K562 (cell line): ENCODE results near the gene EXOSC9. TPM values are rescaled to one million over a fixed set of nuclear protein-coding genes. Genes with fewer than 3 reads are reported as not detected.

Experiments
- ATF1 ChIP-seq, 2 experiments: fragments of 450-650 bp in 1 of 2; IDR thresholded peaks; 2 replicates each; pipeline ENCODE4 v1.6.1; 2016; ENCODE audit warnings: missing compliant biosample characterization in 1 of 2, missing genetic modification characterization in 1 of 2
- CEBPB ChIP-seq: fragments of 450-650 bp; IDR thresholded peaks from 2 replicates; pipeline ENCODE4 v1.6.1; 2016; ENCODE audit warnings: missing genetic modification characterization, missing compliant biosample characterization
- CREB1 ChIP-seq, 2 experiments: sonication (generic) in 1 of 2; formaldehyde crosslinking in 1 of 2; IDR thresholded peaks; 2 replicates each; pipeline versions ENCODE4 v1.6.1 to v1.8.0; 2012 to 2022; ENCODE audit warnings: inconsistent platforms in 1 of 2, mild to moderate bottlenecking in 1 of 2, missing genetic modification reagents in 1 of 2, moderate library complexity in 1 of 2
- CREM ChIP-seq: IDR thresholded peaks from 2 replicates; pipeline ENCODE4 v1.6.1; 2014; ENCODE audit warnings: antibody characterized with exemption, low read depth
- NFRKB ChIP-seq: fragments of 450-650 bp; IDR thresholded peaks from 2 replicates; pipeline ENCODE4 v1.6.1; 2016; ENCODE audit warnings: low read depth
- POLR2A ChIP-seq: fragments of 450-650 bp; conservative IDR thresholded peaks from 2 replicates; pipeline ENCODE4 v1.6.1; 2016
- POLR2AphosphoS5 ChIP-seq: IDR thresholded peaks from 2 replicates; pipeline ENCODE4 v1.6.1; 2011; ENCODE audit warnings: mild to moderate bottlenecking, low read depth, low read length, moderate library complexity; ENCODE audit not compliant: control insufficient read depth, insufficient read depth
- TEAD1 ChIP-seq, 2 experiments: fragments of 450-650 bp in 1 of 2; sonication (generic) in 1 of 2; formaldehyde crosslinking; IDR thresholded peaks; 2 replicates each; pipeline versions ENCODE4 v1.4.0 to v1.8.0; 2020 to 2022; ENCODE audit warnings: mild to moderate bottlenecking in 2 of 2, missing genetic modification reagents in 1 of 2
- TGIF2 ChIP-seq: sonication (generic); formaldehyde crosslinking; IDR thresholded peaks from 2 replicates; pipeline ENCODE4 v1.8.1; 2022; ENCODE audit warnings: mild to moderate bottlenecking, missing genetic modification reagents, moderate library complexity
- ZNF133 ChIP-seq: fragments of 250-450 bp; sonication (Bioruptor Pico); IDR thresholded peaks from 2 replicates; pipeline ENCODE4 v1.4.0; 2020; ENCODE audit warnings: mild to moderate bottlenecking
- polyA plus RNA-seq, 8 experiments: library from polyadenylated mRNA; depleted of rRNA in 4 of 8; stranded (reverse) in 5 of 8; unstranded in 3 of 8; fragments of >200 nt; fragmentation: Nextera tagmentation in 2 of 8; fragmentation: Illumina TruSeq in 1 of 8; extraction: Ambion mirVana in 2 of 8; extraction: Trizol in 1 of 8; gene quantifications; 2 replicates each; pipeline versions ENCODE4 v1.2.1 to v1.2.3, GENCODE V29; 2011 to 2014; ENCODE audit warnings: inconsistent platforms in 1 of 8, missing spikeins in 1 of 8
- total RNA-seq, 7 experiments: library from RNA; depleted of rRNA in 6 of 7; stranded (reverse); fragments of >200 nt in 6 of 7; fragmentation: Illumina TruSeq in 2 of 7; extraction: Trizol in 2 of 7; gene quantifications; 2 replicates each; pipeline versions ENCODE4 v1.2.1 to v1.2.3, GENCODE V29; 2011 to 2021; ENCODE audit warnings: low replicate concordance in 1 of 7
- TF ChIP-seq, protein P1 (sequence below): sonication (generic); formaldehyde crosslinking; IDR thresholded peaks from 2 replicates; pipeline ENCODE4 v1.8.0; 2023; ENCODE audit warnings: missing genetic modification reagents, mild to moderate bottlenecking, borderline replicate concordance
- TF ChIP-seq, protein P2 (sequence below), 3 experiments: IDR thresholded peaks in 2 of 3; conservative IDR thresholded peaks in 1 of 3; 2 replicates each; pipeline ENCODE4 v1.5.1; 2011 to 2012; ENCODE audit warnings: low read length in 3 of 3, mild to moderate bottlenecking in 3 of 3, control low read depth in 2 of 3, improper control_type of control experiment in 1 of 3, inconsistent platforms in 1 of 3, low read depth in 1 of 3, mixed read lengths in 1 of 3, moderate library complexity in 1 of 3; ENCODE audit not compliant: insufficient read depth in 2 of 3
- TF ChIP-seq, protein P3 (sequence below): sonication (generic); formaldehyde crosslinking; IDR thresholded peaks from 2 replicates; pipeline ENCODE4 v1.8.1; 2023; ENCODE audit warnings: mild to moderate bottlenecking, missing genetic modification reagents
- TF ChIP-seq, protein P4 (sequence below): sonication (generic); formaldehyde crosslinking; IDR thresholded peaks from 2 replicates; pipeline ENCODE4 v1.8.1; 2023; ENCODE audit warnings: mild to moderate bottlenecking, missing genetic modification reagents

The EXOSC9 gene
- total and polyA plus RNA-seq, 9 of the 15 experiments (the other 6 are each of a cell fraction or from before 2014, with no cell fraction given) = 64.7 to 166 (median 115) TPM

DNA sequence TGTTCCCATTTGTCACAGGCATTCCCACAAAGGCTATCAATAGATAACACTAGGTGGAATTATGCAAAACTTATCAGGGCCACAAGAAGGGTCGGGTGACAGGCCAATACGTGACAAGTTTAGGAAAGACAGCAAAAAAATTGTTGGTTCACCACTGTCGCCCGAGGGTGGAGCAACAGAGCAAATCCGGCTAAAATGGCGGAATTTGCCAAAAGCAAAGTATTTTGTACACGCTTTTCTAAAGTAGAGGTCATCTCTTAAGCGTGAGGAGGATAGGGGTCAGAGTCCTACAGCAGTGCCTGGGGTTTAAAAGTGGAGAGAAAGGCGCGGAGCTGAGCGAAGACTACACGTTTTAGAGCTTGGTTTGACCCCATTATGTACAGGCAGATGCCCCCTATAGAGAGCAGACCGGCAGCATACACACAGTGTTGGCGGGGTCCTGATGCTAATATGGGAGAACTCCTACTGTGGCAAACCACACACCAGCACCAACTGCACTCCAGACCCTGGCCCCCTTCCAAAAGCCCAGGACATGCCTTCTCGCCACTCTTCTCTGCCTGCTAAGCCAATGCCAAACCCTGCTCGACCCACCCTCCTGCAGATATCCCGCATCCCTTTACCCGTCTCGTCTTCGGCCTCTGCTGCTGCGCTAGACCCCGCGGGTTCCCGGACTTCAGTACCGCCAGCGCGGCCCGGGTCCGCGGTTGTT is 21.8 kb downstream of the EXOSC9 start (continued):
- TF ChIP-seq, protein P1, sequence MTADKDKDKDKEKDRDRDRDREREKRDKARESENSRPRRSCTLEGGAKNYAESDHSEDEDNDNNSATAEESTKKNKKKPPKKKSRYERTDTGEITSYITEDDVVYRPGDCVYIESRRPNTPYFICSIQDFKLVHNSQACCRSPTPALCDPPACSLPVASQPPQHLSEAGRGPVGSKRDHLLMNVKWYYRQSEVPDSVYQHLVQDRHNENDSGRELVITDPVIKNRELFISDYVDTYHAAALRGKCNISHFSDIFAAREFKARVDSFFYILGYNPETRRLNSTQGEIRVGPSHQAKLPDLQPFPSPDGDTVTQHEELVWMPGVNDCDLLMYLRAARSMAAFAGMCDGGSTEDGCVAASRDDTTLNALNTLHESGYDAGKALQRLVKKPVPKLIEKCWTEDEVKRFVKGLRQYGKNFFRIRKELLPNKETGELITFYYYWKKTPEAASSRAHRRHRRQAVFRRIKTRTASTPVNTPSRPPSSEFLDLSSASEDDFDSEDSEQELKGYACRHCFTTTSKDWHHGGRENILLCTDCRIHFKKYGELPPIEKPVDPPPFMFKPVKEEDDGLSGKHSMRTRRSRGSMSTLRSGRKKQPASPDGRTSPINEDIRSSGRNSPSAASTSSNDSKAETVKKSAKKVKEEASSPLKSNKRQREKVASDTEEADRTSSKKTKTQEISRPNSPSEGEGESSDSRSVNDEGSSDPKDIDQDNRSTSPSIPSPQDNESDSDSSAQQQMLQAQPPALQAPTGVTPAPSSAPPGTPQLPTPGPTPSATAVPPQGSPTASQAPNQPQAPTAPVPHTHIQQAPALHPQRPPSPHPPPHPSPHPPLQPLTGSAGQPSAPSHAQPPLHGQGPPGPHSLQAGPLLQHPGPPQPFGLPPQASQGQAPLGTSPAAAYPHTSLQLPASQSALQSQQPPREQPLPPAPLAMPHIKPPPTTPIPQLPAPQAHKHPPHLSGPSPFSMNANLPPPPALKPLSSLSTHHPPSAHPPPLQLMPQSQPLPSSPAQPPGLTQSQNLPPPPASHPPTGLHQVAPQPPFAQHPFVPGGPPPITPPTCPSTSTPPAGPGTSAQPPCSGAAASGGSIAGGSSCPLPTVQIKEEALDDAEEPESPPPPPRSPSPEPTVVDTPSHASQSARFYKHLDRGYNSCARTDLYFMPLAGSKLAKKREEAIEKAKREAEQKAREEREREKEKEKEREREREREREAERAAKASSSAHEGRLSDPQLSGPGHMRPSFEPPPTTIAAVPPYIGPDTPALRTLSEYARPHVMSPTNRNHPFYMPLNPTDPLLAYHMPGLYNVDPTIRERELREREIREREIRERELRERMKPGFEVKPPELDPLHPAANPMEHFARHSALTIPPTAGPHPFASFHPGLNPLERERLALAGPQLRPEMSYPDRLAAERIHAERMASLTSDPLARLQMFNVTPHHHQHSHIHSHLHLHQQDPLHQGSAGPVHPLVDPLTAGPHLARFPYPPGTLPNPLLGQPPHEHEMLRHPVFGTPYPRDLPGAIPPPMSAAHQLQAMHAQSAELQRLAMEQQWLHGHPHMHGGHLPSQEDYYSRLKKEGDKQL (CRISPR knock-in tag) = 0 out of 2 replicates have a peak, but pooled peaks have one; percentile 55
- TF ChIP-seq POLR2AphosphoS5 = peak; percentile 39
- TF ChIP-seq ATF1 (CRISPR knock-in tag; IDR thresholded peaks at IDR 0.05) = no peak
- peak; percentile 9; the same call in 1 of the 2 replicates for TF ChIP-seq ATF1 (tag; IDR thresholded peaks at IDR 0.05)
- TF ChIP-seq, protein P2, sequence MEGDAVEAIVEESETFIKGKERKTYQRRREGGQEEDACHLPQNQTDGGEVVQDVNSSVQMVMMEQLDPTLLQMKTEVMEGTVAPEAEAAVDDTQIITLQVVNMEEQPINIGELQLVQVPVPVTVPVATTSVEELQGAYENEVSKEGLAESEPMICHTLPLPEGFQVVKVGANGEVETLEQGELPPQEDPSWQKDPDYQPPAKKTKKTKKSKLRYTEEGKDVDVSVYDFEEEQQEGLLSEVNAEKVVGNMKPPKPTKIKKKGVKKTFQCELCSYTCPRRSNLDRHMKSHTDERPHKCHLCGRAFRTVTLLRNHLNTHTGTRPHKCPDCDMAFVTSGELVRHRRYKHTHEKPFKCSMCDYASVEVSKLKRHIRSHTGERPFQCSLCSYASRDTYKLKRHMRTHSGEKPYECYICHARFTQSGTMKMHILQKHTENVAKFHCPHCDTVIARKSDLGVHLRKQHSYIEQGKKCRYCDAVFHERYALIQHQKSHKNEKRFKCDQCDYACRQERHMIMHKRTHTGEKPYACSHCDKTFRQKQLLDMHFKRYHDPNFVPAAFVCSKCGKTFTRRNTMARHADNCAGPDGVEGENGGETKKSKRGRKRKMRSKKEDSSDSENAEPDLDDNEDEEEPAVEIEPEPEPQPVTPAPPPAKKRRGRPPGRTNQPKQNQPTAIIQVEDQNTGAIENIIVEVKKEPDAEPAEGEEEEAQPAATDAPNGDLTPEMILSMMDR (IDR thresholded peaks at IDR 0.05 in 2 of 3, conservative IDR thresholded peaks at IDR 0.05 in 1 of 3; ENCODE audit: insufficient read depth in 2 of 3, low read depth in 1 of 3, low read length in 3 of 3) = peak; percentile 25 to 36 (median 36); a peak in 3 of 6 replicates
- no peak; the same call in none of the 2 replicates for TF ChIP-seq POLR2A
- TF ChIP-seq TGIF2 = 0 out of 2 replicates have a peak, but pooled peaks have one; percentile 71
- TF ChIP-seq, protein P3, sequence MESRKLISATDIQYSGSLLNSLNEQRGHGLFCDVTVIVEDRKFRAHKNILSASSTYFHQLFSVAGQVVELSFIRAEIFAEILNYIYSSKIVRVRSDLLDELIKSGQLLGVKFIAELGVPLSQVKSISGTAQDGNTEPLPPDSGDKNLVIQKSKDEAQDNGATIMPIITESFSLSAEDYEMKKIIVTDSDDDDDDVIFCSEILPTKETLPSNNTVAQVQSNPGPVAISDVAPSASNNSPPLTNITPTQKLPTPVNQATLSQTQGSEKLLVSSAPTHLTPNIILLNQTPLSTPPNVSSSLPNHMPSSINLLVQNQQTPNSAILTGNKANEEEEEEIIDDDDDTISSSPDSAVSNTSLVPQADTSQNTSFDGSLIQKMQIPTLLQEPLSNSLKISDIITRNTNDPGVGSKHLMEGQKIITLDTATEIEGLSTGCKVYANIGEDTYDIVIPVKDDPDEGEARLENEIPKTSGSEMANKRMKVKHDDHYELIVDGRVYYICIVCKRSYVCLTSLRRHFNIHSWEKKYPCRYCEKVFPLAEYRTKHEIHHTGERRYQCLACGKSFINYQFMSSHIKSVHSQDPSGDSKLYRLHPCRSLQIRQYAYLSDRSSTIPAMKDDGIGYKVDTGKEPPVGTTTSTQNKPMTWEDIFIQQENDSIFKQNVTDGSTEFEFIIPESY = 0 out of 2 replicates have a peak, but pooled peaks have one; percentile 19
- TF ChIP-seq CREM = peak; percentile 30; the same call in 1 of the 2 replicates
- peak; percentile 41; the same call in 1 of the 2 replicates for TF ChIP-seq CEBPB
- TF ChIP-seq, protein P4, sequence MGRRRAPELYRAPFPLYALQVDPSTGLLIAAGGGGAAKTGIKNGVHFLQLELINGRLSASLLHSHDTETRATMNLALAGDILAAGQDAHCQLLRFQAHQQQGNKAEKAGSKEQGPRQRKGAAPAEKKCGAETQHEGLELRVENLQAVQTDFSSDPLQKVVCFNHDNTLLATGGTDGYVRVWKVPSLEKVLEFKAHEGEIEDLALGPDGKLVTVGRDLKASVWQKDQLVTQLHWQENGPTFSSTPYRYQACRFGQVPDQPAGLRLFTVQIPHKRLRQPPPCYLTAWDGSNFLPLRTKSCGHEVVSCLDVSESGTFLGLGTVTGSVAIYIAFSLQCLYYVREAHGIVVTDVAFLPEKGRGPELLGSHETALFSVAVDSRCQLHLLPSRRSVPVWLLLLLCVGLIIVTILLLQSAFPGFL = 0 out of 2 replicates have a peak, but pooled peaks have one; percentile 20
- TF ChIP-seq NFRKB = peak; percentile 71; the same call in 1 of the 2 replicates
- peak in 1 of 2 experiments; percentile 83; a peak in 1 of 4 replicates for TF ChIP-seq TEAD1 (CRISPR knock-in tag; IDR thresholded peaks at IDR 0.05)
- TF ChIP-seq CREB1 (IDR thresholded peaks at IDR 0.05) = 0 out of 2 replicates have a peak, but pooled peaks have one; percentile 10
- no peak for TF ChIP-seq CREB1 (CRISPR knock-in tag; IDR thresholded peaks at IDR 0.05)
- TF ChIP-seq ZNF133 = no peak
